Measurements from ENCODE around the gene STK35. TPM values are rescaled to one million over a fixed set of nuclear protein-coding genes. Genes with fewer than 3 reads are reported as not detected.

STK35 gene
- total and polyA plus RNA-seq, 7 donors: 2.5 to 8.3 (median 4.8) TPM

DNA sequence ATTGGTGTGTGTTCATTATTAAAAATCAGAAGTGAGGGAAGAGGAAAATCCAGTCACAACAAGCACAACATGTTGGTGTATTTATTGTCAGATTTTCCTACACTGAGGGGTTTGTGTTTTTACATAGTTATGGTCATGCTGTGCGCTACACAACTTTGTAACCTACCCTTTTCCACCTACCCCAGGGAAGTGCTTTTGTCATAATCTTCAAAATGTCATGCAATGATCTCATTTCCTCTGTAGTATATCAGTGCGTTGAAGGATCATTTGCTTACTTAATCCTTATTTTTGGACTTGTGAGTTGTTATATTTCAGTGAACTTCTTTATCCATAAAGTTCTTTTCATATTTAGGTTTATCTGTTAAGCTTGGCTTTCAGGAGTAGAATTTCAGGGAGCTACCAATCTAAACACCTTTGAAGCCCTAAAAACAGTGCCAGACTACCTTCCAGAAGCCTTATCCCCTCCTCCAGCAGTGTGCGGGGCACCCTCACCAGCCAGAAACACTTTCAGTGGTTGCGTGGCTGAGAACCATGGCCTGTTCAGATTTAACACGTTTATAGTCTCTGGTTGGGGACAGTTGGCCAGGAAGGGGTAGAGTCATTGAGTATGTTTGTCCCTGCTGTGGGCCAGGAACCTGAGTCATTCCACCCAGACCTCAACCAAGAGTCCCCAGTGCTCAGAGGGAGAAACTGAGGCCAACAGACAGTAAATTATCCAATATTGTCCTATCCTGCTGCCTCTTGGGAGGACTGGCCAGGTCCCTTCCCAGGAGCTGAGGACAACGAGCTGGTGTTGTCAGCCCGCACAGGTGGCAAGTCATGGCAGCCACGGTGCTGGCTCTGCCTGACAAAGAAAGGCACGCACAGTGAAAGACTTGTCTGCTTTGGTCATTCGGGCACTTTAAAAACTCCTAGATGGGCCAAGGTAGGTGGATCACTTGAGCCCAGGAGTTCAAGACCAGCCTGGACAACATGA, 40.3 kb downstream of the STK35 start:
- TF ChIP-seq, protein P1, sequence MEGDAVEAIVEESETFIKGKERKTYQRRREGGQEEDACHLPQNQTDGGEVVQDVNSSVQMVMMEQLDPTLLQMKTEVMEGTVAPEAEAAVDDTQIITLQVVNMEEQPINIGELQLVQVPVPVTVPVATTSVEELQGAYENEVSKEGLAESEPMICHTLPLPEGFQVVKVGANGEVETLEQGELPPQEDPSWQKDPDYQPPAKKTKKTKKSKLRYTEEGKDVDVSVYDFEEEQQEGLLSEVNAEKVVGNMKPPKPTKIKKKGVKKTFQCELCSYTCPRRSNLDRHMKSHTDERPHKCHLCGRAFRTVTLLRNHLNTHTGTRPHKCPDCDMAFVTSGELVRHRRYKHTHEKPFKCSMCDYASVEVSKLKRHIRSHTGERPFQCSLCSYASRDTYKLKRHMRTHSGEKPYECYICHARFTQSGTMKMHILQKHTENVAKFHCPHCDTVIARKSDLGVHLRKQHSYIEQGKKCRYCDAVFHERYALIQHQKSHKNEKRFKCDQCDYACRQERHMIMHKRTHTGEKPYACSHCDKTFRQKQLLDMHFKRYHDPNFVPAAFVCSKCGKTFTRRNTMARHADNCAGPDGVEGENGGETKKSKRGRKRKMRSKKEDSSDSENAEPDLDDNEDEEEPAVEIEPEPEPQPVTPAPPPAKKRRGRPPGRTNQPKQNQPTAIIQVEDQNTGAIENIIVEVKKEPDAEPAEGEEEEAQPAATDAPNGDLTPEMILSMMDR (IDR thresholded peaks at IDR 0.05): no peak
- WGBS, 3 donors: 83 to 90% (median 89%) methylated on average over 10 of the region's 10 CpGs
- Histone ChIP-seq H3K4me3 (no peak overlapping the region), H3K36me3 (ENCODE audit: insufficient read depth in 1 of 2, low read depth in 1 of 2) (peaks cover 0 to 28% of the 10 kb centered on the region in 2 donors), H3K27me3 (ENCODE audit: insufficient read depth in 3 of 3, low read length in 2 of 3) (no peaks in the 10 kb centered on the region), H3K27ac (peak overlapping the region; percentile 68), H3K4me1 (peaks cover 51% of the 10 kb centered on the region), H3K9me3 (no peaks in the 10 kb centered on the region)
- ATAC-seq (peak in 1 of 4 donors; percentile 37), DNase-seq (no peak)
- intact Hi-C loops (cut with DNase I): loop anchor here in 1 of 2 donors (5.0 kb wide), 1 partner anchor 40 kb away; the partner anchor contains the start of gene STK35

DNA sequence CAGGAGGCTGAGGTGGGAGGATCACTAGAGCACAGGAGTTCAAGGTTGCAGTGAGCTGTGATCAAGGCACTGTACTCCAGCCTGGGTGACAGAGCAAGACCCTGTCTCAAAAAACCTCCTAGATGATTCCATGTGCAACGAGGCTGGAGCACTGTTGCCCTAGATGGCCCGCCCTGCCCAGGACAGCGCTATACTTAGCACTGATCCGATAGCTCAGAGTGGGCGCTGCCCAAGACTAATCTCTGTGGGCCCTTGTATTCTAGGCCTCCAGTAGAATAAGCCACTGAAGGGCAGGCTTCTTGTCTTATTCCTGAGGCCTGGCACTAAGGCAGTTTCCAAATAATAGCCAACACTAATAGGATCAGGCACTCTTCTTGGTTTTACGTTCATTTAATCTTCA, 41.0 kb downstream of the STK35 start:
- Histone ChIP-seq H3K27me3 (ENCODE audit: insufficient read depth in 3 of 3, low read length in 2 of 3) (no peaks in the 10 kb centered on the region), H3K4me1 (peaks cover 51% of the 10 kb centered on the region), H3K4me3 (no peak overlapping the region), H3K9me3 (no peaks in the 10 kb centered on the region), H3K27ac (peak overlapping the region; percentile 23), H3K36me3 (ENCODE audit: insufficient read depth in 1 of 2, low read depth in 1 of 2) (peaks cover 0 to 32% of the 10 kb centered on the region in 2 donors)
- TF ChIP-seq, protein P1 (IDR thresholded peaks at IDR 0.05): no peak
- ATAC-seq (peak; percentile 44 to 61 (median 50)), DNase-seq (no peak)
- 58 to 74% (median 59%) methylated on average over 6 of the region's 6 CpGs for WGBS, 3 donors
- intact Hi-C loops (cut with DNase I): loop anchor here in 1 of 2 donors (5.0 kb wide), 1 partner anchor 40 kb away; the partner anchor contains the start of gene STK35

DNA sequence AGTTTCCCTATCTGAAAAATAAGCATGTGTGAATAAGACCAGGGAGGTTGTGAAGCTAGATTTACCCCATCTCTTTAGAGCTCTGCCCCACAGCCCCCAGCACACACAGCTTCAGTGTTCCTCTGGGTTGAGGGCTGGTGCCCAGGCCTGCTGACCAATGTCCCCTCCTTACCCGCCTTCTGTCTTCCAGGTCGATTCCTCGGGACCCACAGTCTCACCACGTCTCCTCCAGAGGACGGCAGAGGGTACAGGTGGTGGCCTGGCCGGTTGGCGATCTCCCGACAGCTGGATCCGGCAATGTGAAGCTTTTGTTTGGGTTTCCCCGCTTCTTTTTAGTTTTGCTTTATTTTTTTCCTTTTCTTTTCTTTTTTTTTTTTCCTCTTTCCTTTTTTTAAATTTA, 42.0 kb downstream of the STK35 start:
- intact Hi-C loops (cut with DNase I): loop anchor here in 1 of 2 donors (5.0 kb wide), 1 partner anchor 41 kb away; the partner anchor contains the start of gene STK35
- H3K36me3 ChIP-seq (ENCODE audit: insufficient read depth in 1 of 2, low read depth in 1 of 2): peaks cover 0 to 32% of the 10 kb centered on the region in 2 donors
- H3K4me1 ChIP-seq: peaks cover 47% of the 10 kb centered on the region
- 92 to 94% (median 92%) methylated on average over 10 of the region's 10 CpGs for WGBS, 3 donors
- H3K27ac ChIP-seq: no peak overlapping the region
- no peak for ATAC-seq
- TF ChIP-seq, protein P1 (IDR thresholded peaks at IDR 0.05): no peak
- H3K27me3 ChIP-seq (ENCODE audit: insufficient read depth in 3 of 3, low read length in 2 of 3): no peaks in the 10 kb centered on the region
- no peak for DNase-seq
- no peaks in the 10 kb centered on the region for H3K9me3 ChIP-seq
- no peak overlapping the region for H3K4me3 ChIP-seq

DNA sequence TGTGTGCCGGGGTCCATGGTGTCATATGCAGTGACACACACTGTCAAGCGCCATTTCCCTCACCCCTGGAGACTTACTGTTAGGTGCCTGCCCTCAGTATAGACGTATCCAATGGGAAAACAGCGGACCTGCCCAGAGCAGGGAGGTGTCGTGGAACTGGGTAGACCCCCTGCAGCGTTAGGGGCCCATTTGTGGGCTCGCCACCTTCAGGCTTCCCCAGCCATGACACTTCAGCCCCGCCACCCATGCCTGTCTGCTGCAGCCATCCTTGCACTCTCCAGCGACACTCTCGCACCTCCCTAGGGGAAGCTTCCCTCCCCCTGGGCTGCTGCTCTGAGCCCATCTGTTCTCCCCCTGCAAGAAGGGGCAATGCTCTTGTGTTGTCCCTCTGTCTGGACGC, 43.2 kb downstream of the STK35 start:
- Histone ChIP-seq H3K36me3 (ENCODE audit: insufficient read depth in 1 of 2, low read depth in 1 of 2) (peaks cover 0 to 32% of the 10 kb centered on the region in 2 donors), H3K4me3 (no peak overlapping the region), H3K27me3 (ENCODE audit: insufficient read depth in 3 of 3, low read length in 2 of 3) (no peaks in the 10 kb centered on the region), H3K27ac (no peak overlapping the region), H3K9me3 (no peaks in the 10 kb centered on the region), H3K4me1 (peaks cover 34% of the 10 kb centered on the region)
- intact Hi-C loops (cut with DNase I): loop anchor here in 1 of 2 donors (5.0 kb wide), 1 partner anchor 43 kb away; the partner anchor contains the start of gene STK35
- DNase-seq: no peak
- TF ChIP-seq, protein P1 (IDR thresholded peaks at IDR 0.05): no peak
- no peak for ATAC-seq
- WGBS, 3 donors: 93 to 94% (median 93%) methylated on average over 11 of the region's 11 CpGs

All from psoas muscle (tissue), 8 donors.